VCaP (cell line): ENCODE measurements around the gene KIF21A.
A peak's percentile ranks its signal among the peaks of the same experiment; 100 is the strongest.

Experiments used
- H3K27ac ChIP-seq: fragments of 450-650 bp; 2 replicates; pipeline ENCODE4 v1.5.1; 2017
- CTCF ChIP-seq: fragments of 450-650 bp; conservative IDR thresholded peaks from 2 replicates; pipeline ENCODE4 v1.5.1; 2017; ENCODE audit warnings: mild to moderate bottlenecking, moderate library complexity

The KIF21A gene

DNA sequence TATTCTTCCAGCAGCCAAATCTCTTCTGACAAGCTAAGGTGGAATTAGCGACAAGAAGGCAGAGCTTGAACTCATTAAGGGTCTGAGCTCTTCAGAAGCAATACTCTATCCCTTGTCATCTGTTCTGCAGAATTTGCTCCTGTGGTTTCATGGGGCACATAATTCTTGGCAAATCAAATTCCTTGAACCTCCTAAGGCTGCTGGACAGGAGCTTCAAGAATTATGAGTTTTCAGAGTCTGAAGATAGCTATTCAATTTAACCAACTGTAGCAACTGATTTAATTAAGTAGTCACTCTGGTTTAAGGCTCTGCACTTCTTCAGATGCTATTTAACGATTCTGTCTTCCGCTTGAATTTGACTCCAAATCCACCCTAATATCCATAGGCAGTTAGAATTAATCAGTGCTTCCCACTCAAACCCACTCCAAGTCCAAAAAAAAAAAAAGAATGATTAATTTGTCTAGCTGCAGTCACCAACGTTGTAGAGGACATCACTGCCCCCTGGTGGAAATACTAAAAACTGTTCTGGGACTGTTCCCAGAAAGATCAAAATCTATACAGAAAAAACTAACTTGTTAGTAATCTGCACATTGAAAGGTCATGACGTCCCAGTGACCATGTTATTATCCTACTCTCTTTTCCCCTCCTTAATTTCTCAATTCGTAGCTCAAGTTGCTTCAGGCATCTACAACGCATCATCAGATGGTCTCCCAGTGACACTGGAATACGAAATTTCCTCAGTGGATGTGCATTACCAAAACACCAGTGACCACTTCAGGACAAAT is 169.9 kb downstream of the KIF21A start:
- peak; percentile 90 for TF ChIP-seq CTCF
- no peak overlapping the region for H3K27ac ChIP-seq

DNA sequence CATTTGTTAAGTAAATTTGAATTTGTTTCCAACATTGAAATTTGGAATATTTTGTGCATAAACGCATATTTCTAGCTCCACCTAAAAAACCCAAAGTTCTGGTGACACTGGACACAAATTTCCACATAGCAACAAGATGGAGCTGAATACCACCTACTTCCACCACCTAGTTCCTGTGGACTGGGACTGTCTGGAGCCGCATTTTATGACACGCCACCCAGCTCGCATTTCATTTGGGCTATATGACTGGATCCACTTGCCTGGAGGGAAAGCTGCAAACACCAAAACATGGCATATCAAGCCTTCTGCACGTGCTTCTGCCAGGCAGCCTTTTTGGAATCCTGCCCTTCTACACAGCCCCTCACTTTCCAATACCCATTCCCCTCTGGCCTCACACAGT is 173.4 kb downstream of the KIF21A start:
- no peak overlapping the region for H3K27ac ChIP-seq
- no peak for TF ChIP-seq CTCF

DNA sequence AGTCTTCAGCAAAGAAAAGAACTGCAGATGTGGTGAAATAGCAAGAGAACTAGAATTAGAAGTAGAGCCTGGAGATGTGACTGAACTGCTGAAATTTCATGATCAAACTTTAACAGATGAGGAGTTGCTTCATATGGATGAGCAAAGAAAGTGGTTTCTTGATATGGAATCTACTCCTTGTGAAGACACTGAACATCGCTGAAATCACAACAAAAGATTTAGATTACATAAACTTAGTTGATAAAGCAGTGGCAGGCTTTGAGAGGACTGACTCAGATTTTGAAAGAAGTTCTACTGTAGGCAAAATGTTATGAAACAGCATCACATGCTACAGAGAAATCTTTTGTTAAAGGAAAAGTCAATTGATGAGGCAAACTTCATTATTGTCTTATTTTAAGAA is 175.0 kb downstream of the KIF21A start:
- no peak overlapping the region for H3K27ac ChIP-seq
- TF ChIP-seq CTCF = no peak

- TF ChIP-seq CTCF = no peak
- H3K27ac ChIP-seq = no peak overlapping the region
Observed at GRCh38 chr12:39252628-39253027, 190.3 kb downstream of the KIF21A start.
